HepG2 (cell line): ENCODE measurements around the gene TUBB4B. TPM values are rescaled to one million over a fixed set of nuclear protein-coding genes. Genes with fewer than 3 reads are reported as not detected.
A peak's percentile ranks its signal among the peaks of the same experiment; 100 is the strongest.

Experiments
- ATAD3A ChIP-seq: sonication (generic); formaldehyde crosslinking; IDR thresholded peaks from 2 replicates; pipeline ENCODE4 v1.4.0; 2020; ENCODE audit warnings: missing genetic modification reagents
- ATRX ChIP-seq: sonication (generic); formaldehyde crosslinking; IDR thresholded peaks from 2 replicates; pipeline ENCODE4 v1.4.0; 2020; ENCODE audit warnings: missing genetic modification reagents, borderline replicate concordance
- ETV6 ChIP-seq: sonication (generic); formaldehyde crosslinking; conservative IDR thresholded peaks from 2 replicates; pipeline ENCODE4 v1.4.0; 2020; ENCODE audit warnings: missing genetic modification reagents
- FOXO4 ChIP-seq: sonication (generic); formaldehyde crosslinking; conservative IDR thresholded peaks from 2 replicates; pipeline ENCODE4 v1.8.1; 2023; ENCODE audit warnings: missing genetic modification reagents
- FUBP1 ChIP-seq: sonication (generic); formaldehyde crosslinking; IDR thresholded peaks from 2 replicates; pipeline ENCODE4 v1.5.1; 2020; ENCODE audit warnings: missing genetic modification reagents, mild to moderate bottlenecking, borderline replicate concordance
- HDAC6 ChIP-seq: fragments of 200-600 bp; sonication (generic); IDR thresholded peaks from 2 replicates; pipeline ENCODE4 v1.7.0; 2017; ENCODE audit warnings: mild to moderate bottlenecking, antibody characterized with exemption, low read length, low read depth
- JARID2 ChIP-seq: sonication (generic); formaldehyde crosslinking; IDR thresholded peaks from 2 replicates; pipeline ENCODE4 v1.8.1; 2023; ENCODE audit warnings: missing genetic modification reagents, inconsistent platforms; ENCODE audit not compliant: insufficient replicate concordance
- KLF9 ChIP-seq: IDR thresholded peaks from 2 replicates; pipeline ENCODE4 v1.6.1; 2016; ENCODE audit warnings: low read depth
- MAFG ChIP-seq: sonication (generic); formaldehyde crosslinking; IDR thresholded peaks from 2 replicates; pipeline ENCODE4 v1.5.1; 2020; ENCODE audit warnings: mild to moderate bottlenecking, missing genetic modification reagents
- NR1H2 ChIP-seq: sonication (generic); formaldehyde crosslinking; IDR thresholded peaks from 2 replicates; pipeline ENCODE4 v1.8.1; 2022; ENCODE audit warnings: low read depth, missing genetic modification reagents, borderline replicate concordance
- TFDP1 ChIP-seq: IDR thresholded peaks from 2 replicates; pipeline ENCODE4 v1.6.1; 2016; ENCODE audit warnings: missing compliant biosample characterization, missing genetic modification reagents, borderline replicate concordance
- TRIM24 ChIP-seq: sonication (generic); formaldehyde crosslinking; IDR thresholded peaks from 2 replicates; pipeline ENCODE4 v1.8.0; 2022; ENCODE audit warnings: mild to moderate bottlenecking, missing genetic modification reagents
- ZBTB26 ChIP-seq: IDR thresholded peaks from 2 replicates; pipeline ENCODE4 v1.6.1; 2016; ENCODE audit warnings: missing compliant biosample characterization, missing genetic modification reagents, borderline replicate concordance
- ZKSCAN1 ChIP-seq: fragments of 150-350 bp; IDR thresholded peaks from 2 replicates; pipeline ENCODE4 v1.6.1; 2014; ENCODE audit warnings: low read length
- ZNF12 ChIP-seq: sonication (generic); formaldehyde crosslinking; IDR thresholded peaks from 2 replicates; pipeline ENCODE4 v1.5.0; 2020; ENCODE audit warnings: missing genetic modification reagents
- ZNF329 ChIP-seq: sonication (generic); formaldehyde crosslinking; IDR thresholded peaks from 2 replicates; pipeline ENCODE4 v1.9.0; 2021; ENCODE audit warnings: low read depth, mild to moderate bottlenecking, missing genetic modification reagents
- ZNF503 ChIP-seq: sonication (generic); formaldehyde crosslinking; IDR thresholded peaks from 2 replicates; pipeline ENCODE4 v1.4.0; 2020; ENCODE audit warnings: missing genetic modification reagents
- ZNF562 ChIP-seq: sonication (generic); formaldehyde crosslinking; IDR thresholded peaks from 2 replicates; pipeline ENCODE4 v1.8.0; 2022; ENCODE audit warnings: missing genetic modification reagents, borderline replicate concordance
- ZNF564 ChIP-seq: sonication (generic); formaldehyde crosslinking; IDR thresholded peaks from 2 replicates; pipeline ENCODE4 v1.8.1; 2023; ENCODE audit warnings: mild to moderate bottlenecking, missing genetic modification reagents
- ZNF576 ChIP-seq: sonication (generic); formaldehyde crosslinking; IDR thresholded peaks from 2 replicates; pipeline ENCODE4 v1.4.0; 2020; ENCODE audit warnings: mild to moderate bottlenecking, missing genetic modification reagents
- ZNF629 ChIP-seq: sonication (generic); formaldehyde crosslinking; conservative IDR thresholded peaks from 2 replicates; pipeline ENCODE4 v1.5.0; 2020; ENCODE audit warnings: missing genetic modification reagents
- ZNF839 ChIP-seq: sonication (generic); formaldehyde crosslinking; IDR thresholded peaks from 2 replicates; pipeline ENCODE4 v1.4.0; 2020; ENCODE audit warnings: missing genetic modification reagents, mild to moderate bottlenecking, borderline replicate concordance
- polyA plus RNA-seq, 8 experiments: library from polyadenylated mRNA; depleted of rRNA in 3 of 8; stranded (reverse) in 7 of 8; unstranded in 1 of 8; fragments of >200 nt; fragmentation: Illumina TruSeq in 4 of 8; extraction: Trizol in 4 of 8; gene quantifications; 2 replicates each; pipeline versions ENCODE4 v1.2.1 to v1.2.3, GENCODE V29; 2011 to 2016; ENCODE audit warnings: low read depth in 4 of 8, missing spikeins in 1 of 8, mixed read lengths in 1 of 8; ENCODE audit not compliant: insufficient read depth in 1 of 8
- total RNA-seq, 5 experiments: library from RNA; depleted of rRNA; stranded (reverse); fragments of >200 nt; fragmentation: Illumina TruSeq; extraction: Trizol; gene quantifications; 2 replicates each; pipeline ENCODE4 v1.2.3, GENCODE V29; 2016; ENCODE audit warnings: low read depth in 1 of 5

TUBB4B gene
- total and polyA plus RNA-seq, 2 of the 13 experiments (the other 11 are each of a cell fraction or from before 2014, with no cell fraction given) = 182 to 412 TPM

GRCh38 chr9:137236238-137236935, 4.7 kb upstream of the TUBB4B start (continued):
- TF ChIP-seq ZBTB26 = no peak
- TF ChIP-seq ZNF562 (CRISPR knock-in tag) = no peak
- no peak for TF ChIP-seq FOXO4 (CRISPR knock-in tag)
- no peak for TF ChIP-seq TRIM24 (CRISPR knock-in tag)
- TF ChIP-seq ZNF576 (CRISPR knock-in tag) = no peak
- no peak for TF ChIP-seq ZKSCAN1
- peak; percentile 55; the same call in 1 of the 2 replicates for TF ChIP-seq TFDP1
- TF ChIP-seq FUBP1 (CRISPR knock-in tag) = no peak
- no peak for TF ChIP-seq ATAD3A (CRISPR knock-in tag)
- TF ChIP-seq ZNF12 (CRISPR knock-in tag) = no peak
- TF ChIP-seq ZNF629 (CRISPR knock-in tag) = 0 out of 2 replicates have a peak, but pooled peaks have one; percentile 23
- peak; percentile 88; the same call in 1 of the 2 replicates for TF ChIP-seq ZNF503 (CRISPR knock-in tag)
- TF ChIP-seq HDAC6 = no peak
- TF ChIP-seq ETV6 (CRISPR knock-in tag) = no peak
- TF ChIP-seq ZNF564 (CRISPR knock-in tag) = no peak
- no peak; the same call in 1 of the 2 replicates for TF ChIP-seq MAFG (CRISPR knock-in tag)
- no peak for TF ChIP-seq JARID2 (CRISPR knock-in tag)
- TF ChIP-seq KLF9 (CRISPR knock-in tag) = no peak; the same call in 1 of the 2 replicates
- no peak for TF ChIP-seq ATRX (CRISPR knock-in tag)
- TF ChIP-seq NR1H2 (CRISPR knock-in tag) = no peak; the same call in 1 of the 2 replicates
- peak; percentile 22; the same call in 1 of the 2 replicates for TF ChIP-seq ZNF839
- TF ChIP-seq ZNF329 (CRISPR knock-in tag) = no peak
